NCI-H1436 (cell line): ENCODE data around the gene PATJ.

Experiments
- DNase-seq: peaks from one replicate; lab custom pipeline; 2025; lab: John Stamatoyannopoulos, UW

PATJ gene

DNA sequence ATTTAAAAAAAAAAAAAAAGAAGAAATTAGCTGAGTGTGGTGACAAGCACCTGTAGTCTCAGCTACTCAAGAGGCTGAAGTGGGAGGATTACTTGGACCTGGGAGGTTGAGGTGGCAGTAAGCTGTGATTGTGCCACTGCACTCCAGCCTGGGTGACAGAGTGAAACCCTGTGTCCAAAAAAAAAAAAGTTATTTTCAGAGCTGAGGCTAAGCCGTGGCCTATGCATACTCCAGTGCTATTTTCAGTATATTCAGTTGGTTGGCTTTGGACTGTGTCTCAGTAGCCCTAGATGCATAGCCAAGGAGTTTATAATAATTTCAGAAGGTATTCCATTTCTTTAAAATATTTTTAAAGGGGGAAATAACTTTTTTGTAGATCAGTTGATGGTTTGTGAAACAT is 311.9 kb downstream of the PATJ start:
- no peak for DNase-seq

DNA sequence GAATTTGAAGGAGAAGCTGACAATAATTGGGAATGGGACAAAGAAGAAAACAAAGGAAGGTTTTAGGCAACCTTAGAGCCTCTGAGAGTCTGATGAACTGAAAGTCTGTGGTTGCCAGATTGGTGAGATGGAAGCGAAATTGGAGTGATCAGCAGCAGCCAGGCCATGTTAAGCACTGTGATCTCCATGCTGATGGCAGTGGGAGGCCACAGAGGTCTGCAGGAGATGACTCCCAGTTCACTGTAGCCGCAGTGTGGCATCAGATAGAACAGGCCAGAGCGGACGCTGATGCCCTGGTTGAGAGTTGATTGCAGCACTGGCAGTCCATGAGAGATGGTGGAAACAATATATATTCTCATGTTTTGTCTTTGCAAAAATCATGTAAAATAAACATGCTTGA is 314.9 kb downstream of the PATJ start:
- DNase-seq: no peak

DNA sequence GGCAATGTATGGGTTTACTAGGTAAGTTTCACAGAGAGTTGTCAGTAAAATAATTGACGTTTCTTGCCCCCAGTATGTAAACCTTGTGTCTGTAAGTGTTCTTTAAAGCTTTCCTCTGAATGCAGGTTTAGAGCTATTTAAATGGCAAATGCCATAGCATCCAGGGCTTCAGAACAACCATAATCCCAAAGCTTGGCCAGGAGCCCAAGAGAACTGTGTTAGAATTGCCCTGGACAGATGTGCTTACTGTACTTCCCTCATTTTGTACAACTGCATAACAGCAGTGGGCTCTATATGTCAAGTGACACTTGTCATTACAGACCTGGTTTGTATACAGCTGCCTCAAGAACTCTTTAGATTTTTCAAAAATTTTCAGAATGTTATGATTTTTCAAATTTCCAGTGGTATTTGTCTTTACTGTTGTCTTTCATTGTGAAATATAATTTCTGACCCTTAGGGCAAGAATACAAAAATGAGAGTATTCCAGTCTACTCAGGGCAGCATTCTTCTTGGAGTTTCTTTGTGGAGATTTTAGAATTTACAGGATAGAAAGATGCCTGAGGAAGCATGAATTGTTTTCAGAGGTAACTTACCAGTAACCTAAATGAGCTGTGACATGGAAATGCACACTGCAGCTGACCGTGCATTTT is 315.5 kb downstream of the PATJ start:
- DNase-seq: no peak

DNA sequence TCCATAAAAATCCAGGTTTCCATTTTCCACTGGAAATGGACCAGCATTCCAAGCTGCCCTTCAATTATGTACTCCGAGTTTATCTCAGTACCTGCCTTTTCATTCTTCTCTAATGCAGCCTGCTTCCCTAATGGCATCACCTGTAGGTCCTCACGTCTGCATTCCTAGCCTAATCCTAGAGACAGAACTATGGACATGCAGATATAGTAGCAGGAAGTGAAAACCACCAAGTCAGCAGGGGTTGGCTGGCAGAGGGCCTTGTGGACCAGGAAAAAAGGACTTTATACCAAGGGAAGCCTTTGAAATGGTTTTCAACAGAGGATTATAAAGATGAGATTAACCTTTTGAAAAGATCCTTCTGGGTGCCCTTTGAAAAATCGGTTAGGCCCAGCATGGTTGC is 316.7 kb downstream of the PATJ start:
- DNase-seq: no peak

DNA sequence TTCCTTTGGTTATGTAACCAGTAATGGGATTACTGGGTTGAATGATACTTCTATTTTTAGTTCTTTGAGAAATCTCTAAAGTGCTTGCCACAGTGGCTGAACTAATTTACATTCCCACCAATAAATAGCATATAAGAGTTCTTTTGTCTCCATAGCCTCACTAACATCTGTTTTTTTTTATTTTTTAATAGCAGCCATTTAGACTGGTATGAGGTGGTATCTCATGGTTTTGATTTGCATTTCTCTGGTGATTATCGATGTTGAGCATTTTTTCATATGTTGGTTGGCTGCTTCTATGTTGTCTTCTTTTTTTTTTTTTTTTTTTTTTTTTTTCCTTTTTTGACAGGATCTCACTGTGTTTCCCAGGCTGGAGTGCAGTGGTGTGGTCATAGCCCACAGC is 319.8 kb downstream of the PATJ start:
- DNase-seq: no peak

DNA sequence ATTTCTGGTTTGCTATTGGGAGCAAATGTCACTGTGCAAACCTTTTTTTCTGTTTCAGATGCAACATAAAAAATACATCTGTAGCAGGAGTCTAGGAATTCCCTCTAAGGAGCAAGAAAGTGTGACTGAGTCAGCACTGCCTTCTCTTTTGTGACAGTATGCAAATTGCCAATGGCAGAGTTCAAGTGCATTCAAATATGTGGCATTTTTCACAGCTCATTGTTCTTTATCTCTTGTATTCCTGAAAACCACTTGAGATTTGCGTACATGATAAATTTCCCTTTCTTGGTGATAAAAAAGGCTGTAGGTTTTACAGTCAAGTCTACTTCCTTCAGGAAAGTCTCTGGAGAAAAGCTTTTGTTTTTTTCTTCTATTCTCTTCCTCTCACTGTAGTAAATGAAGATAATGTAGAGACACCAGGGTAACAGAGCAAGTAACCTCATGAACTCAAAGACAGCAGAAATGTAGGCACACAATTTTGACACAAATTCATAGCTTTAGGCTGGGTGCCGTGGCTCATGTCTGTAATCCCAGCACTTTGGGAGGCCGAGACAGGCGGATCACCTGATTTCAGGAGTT is 322.6 kb downstream of the PATJ start:
- DNase-seq: no peak

DNA sequence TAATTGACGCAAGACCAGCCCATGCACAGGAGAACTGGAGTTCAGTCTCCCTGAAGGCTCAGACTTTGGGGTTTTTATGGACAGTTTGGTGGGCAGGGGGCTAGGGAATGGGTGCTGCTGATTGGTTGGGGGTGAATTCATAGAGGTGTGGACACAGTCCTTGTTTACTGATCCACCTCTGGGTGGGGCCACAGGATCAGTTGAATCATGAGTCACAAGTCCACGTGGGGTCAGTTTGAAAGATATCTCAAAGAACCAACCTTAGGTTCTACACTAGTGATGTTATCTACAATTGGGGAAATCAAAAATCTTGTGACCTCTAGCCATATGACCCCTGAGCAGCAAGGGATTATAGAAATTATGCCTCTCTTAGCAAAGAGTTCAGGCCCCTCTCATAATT is 324.4 kb downstream of the PATJ start:
- DNase-seq: no peak

DNA sequence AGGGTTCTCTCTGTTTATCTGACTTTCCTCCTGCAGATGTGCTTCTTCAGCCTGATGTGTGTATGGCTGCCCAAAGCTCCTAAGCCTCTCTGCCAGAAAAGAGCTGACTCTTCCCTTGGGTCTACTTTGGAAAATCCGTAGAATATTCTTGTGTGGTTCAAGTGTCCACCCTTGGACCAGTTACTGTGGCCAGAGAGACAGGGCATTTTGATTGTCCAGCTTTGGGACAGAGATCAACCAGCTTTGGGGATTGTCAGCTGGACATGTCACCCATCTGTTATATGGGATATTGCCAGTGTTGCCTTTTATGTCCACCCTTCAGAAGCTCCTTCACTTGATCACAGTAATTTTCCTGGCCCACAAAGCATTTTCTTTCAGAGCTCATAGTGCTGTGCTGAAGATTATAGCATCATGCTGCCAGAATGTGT is 326.1 kb downstream of the PATJ start:
- DNase-seq: no peak

DNA sequence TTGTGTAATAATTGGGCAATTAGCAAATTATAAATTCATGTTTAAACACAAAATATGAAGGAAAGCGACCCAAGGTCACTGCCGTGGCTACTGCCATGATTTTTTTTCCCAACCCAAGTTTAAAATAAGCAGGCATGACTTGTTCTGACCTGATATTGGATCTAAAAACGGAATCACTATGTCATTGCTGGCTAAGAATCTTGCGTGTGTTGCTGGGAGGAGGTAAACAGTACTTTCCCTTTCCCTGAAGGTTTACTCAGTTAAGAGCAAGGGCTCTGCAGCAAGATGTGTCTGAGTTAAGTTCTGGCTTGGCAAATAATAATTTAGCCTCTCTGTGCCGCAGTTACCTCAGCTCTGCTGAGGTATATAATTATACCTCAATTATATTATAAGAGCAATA is 326.7 kb downstream of the PATJ start:
- peak; percentile 51 for DNase-seq

DNA sequence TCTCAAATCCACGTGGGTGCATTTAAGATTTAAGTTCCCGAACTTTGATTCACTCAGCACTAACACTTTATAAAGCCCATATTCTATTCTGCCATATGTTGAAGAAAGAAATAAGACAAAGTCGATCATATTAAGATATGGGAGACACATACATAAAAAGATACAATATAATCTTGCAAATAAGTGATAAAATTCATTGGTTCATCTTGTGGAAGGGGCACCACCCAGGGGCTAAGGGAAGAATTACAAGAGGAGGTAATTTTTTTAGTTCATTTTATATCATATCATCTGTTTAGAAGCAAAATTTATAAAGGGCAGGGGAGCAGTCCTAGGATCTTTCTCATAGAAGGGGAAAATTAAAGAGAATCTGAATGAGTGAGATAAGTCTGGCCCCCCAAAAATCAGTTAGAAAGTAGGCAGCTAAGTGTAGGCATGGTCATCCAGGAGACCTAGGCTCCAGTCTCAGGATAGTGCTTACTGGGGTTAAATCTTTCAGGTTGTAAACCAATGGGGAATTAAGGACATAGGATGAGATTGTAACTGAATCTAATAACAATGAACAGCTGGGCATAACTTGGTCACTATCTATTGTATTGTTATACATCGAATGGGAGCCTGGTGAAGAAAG is 328.2 kb downstream of the PATJ start:
- DNase-seq: no peak

DNA sequence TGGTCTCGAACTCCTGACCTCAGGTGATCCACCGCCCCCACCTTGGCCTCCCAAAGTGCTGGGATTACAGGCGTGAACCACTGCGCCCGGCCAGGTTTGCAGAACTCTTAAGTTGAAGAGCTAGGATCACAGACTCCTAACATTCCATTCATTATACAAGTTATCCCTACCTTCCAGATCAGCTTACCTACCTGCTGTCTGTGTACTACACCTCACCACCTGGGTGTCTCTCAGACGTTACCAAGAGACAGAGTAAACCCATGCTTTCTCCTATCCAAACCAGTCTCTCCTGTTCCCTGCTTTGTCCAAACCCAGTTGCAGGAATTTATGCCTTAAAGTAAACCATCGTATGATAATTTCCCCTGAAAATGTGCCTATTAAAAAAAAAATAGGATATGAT is 329.4 kb downstream of the PATJ start:
- no peak for DNase-seq

DNA sequence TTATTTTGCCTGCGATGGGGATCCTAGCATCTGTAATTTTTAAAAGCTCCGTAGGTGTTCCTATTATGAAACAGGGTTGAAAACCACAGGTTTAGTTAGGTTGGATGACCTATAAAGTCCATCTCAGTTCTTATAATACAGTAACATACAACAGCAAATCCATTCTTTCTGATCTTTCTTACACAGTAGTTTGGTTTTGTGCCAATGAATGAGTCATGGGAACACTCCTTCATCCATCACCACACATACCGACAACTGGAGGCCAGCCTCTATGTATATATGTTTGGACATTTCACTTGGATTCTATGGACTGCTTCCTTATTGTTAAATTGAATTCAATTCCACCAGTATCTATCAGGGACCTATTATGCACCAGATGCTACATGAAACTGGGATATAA is 334.0 kb downstream of the PATJ start:
- DNase-seq: no peak

DNA sequence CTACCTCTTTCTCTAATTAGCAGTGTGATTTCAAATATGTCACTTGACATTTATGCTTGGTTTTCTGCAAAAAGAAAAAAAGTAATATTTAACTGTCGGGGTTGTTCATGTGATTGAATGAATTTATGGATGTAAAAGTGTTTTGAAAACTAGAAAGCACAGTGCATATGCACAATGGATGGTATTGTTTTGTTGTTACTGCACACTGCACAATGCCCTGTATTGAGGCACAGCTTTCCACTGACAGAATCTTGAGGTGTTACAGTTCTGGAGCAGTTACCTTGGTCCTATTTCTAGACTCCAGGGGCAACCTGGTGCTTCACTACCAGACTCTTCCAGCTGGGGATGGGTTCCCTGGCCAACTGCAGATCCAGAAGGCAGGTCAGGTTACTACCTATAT is 335.5 kb downstream of the PATJ start:
- DNase-seq: no peak

DNA sequence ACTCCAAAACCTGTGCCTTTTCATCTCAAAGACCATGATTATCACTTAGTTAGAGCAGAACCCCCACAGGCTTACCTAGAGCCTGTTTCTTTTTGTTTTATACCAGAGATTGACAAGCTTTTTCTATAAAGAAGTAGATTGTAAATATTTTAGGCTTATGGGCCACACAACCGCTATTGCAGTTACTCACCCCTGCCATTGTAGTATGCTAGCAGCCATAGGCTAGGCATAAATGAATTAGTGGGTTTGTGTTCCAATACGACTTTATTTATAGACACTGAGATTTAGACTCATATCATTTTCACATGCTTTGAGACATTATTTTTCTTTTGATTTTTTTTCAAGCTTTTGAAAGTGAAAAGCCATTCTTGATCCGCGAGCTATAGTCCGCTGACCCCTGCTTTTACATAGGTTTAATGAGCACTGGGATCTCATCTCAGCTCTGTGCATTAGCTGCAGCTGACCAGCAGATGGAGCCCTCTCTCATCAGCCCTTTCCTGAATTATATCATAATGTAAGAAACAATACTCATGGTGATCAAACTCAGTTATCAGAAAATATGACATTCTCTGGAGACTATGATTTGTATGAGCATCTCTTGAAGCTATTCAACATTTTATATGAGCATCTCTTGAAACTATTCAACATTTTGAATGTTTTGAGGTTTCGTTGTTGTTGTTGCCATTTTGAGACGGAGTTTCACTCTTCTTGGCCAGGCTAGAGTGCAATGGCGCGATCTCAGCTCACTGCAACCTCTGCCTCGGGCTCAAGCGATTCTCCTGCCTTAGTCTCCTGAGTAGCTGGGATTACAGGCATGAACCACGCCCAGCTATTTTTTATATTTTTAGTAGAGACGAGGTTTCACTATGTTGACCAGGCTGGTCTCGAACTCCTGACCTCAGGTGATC is 340.4 kb downstream of the PATJ start:
- peak; percentile 7 for DNase-seq

DNA sequence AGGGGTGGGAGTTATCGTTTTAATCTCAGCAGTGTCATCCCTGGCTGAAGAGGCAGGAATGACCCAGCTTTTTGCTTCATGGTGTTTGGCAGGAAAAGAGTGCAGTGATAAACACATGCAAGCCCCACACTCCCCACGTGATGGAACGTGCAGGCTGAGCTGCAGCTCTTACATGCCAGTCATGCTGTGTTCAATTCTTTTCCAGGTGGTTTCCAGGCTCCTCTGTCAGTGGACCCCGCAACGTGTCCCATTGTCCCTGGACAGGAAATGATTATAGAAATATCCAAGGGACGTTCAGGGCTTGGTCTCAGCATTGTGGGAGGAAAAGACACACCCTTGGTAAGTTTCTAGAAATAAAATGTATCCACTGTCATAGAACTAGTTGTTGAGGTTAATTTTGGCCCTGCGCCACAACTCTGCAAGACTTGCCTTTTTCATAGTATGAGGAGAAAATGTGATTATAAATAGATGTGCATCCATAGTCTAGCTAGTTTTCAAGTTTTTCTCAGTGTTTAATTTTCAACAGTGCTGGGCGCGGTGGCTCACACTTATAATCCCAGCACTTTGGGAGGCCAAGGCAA is 342.1 kb downstream of the PATJ start:
- DNase-seq: no peak

DNA sequence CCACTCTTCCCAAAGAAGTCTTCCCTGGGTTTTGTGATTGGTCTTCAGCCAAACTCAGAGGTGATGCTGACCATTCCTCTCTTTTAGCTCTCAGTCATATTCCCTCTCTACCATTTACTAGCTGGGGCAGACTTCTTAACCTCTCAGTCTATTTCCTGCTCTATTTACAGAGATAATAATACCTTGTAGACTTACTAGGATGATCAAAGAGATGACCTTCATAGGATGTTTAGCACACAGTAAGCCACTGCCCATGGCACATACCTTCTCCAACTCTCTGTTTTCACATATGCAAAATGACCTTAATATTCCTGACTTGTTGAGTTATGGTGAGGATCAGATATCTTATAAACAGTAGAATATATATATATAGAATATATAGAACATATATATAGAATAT is 346.2 kb downstream of the PATJ start:
- no peak for DNase-seq

DNA sequence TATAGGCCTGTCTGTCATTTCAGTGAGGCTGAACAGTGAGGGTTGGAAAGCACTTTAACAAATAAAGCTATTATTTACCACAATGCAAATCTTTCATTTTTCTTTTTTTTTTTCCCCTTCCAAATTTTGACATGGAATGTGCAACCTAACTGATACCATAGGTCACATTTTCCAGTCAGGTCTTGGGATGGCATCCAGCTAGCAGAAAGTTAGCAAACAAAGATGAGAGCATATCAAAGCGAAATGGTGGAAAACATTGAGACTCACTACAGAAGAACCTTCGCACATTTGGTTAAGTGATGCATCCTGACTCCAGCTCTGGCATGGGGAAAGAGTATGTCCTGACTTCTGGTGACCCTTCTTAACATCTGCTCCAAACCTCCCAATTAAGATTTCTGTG is 347.3 kb downstream of the PATJ start:
- DNase-seq: no peak

DNA sequence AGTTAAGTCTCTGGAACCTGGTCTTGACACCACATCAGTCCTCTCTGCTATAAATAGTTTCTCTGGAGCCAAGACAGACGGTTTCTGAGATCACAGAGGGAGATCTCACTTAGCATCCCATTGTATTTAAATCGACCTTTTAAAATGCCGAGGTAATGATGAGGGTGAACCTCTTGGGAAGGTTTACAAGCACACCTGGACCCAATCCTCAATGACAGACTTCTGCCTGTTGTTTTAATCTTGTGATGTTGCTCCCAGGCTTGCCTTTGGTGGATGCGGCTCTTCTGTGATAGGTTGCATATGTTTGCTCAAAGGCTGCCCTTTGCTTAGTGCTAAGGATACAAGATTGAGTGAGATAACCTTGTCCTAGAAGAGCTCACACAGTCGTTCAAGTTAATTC is 347.7 kb downstream of the PATJ start:
- no peak for DNase-seq

DNA sequence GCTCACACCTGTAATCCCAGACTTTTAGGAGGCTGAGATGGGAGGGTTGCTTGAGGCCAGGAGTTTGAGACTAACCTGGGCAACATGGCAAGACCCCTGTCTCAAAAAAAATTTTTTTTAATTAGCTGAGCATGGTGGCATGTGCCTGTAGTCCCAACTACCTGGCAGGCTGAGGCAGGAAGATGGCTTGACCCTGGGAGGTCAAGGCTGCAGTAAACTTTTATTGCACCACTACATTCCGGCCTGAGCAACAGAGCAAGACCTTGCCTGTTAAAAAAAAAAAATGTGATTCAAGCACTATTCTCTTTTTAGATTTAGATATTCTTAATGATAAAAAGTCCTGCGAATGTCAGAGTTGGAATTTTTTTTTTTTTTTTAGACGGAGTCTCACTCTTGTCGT is 349.8 kb downstream of the PATJ start:
- DNase-seq: no peak

DNA sequence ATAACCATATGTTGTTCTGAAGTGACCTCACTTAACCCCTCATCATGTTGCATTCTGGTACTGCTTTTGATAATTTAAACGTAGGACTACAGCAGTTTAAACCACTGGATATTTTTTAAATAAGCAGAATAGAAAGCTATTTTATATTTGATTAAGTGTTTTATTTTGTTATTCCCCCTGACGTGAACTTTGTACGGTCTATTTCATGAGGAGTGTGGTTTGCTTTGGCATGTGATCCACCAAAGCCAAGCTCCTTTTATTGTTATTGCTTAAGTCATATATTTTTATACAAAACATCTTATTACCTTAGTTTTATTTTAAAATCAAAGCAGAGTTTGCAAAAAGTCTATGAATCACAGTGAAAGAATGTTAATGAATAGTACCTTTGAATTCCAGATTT is 351.0 kb downstream of the PATJ start:
- DNase-seq: no peak

DNA sequence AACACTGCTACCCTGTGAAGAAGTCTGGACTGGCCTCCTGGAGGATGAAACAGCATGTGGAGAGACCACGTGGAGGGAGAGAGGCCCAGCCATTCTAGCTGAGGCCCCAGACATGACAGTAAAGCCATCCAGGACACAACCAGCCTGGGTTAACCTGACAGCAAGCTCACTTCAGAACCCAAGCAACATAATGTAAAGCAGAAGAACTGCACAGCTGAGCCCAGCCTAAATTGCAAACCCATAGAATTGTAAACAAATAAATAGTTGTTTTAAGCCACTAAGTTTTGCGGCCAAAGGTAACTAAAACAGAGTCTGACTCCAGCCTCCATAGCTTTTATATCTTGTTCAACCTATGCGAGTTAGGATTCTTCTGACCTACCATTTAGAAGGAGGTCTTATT is 355.2 kb downstream of the PATJ start:
- no peak for DNase-seq

DNA sequence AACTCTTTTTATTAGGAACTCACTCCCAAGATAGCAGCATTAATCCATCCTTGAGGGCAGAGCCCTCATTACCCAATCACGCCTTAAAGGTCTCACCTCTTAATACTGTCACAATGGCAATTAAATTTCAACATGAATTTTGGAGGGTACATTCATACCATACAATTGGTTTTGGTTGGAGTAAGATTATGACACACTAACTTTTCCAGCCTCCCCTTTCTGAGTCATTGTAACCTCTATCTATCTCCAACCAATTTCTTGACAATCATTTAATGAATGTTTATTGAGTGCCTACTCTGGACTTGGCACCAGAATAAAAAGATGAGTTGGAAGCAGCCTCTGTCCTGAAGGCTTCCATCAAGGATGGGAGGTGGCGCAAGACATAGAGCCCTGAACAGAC is 358.2 kb downstream of the PATJ start:
- DNase-seq: no peak

DNA sequence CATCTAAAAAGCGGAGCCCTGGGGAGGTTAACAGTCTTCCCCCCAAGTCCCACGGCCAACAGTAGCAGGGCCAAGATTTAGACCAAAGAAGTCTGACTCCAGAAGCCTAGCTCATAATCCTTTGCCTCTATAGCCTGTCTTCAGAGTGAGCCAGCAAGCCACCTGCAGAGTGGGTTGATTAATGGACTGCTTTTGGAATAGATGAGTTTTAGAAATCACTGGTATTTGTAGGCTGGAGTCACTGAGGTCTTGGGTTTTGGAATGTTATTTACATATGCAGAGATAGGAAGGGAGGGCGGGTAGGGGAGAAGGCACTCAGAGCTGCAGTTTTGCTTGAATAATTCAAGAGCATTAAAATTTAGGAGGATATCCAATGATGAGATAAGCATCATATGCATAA is 361.6 kb downstream of the PATJ start:
- no peak for DNase-seq
